GM21825 (cell line): ENCODE data around the gene KDM5B.

ENCODE experiments used
- ATAC-seq: cut with Tn5 transposase; IDR thresholded peaks from one replicate; pipeline ENCODE4 v1.9.1; 2021; ENCODE audit warnings: mild to moderate bottlenecking, moderate library complexity; ENCODE audit not compliant: unreplicated experiment

The KDM5B gene

DNA sequence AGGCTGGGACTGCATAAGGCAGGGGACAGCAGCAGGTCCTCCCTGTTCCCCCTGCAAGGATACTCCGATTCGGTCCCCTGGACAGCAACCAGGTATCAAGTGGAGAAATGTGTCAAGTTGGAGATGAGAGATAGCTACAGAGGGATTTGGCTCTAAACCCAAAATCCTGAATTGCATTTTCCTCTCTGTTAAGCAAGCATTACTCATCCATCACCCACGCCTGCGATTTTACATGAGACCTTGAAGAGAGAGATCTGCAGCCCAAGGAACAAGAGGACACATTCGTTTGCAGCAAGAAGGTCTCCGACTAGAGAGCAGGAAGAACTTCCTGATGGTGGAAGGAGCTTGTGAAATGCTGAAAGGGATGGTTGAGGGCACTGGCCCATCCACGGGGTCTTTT is 119.8 kb downstream of the KDM5B start:
- ATAC-seq: no peak

DNA sequence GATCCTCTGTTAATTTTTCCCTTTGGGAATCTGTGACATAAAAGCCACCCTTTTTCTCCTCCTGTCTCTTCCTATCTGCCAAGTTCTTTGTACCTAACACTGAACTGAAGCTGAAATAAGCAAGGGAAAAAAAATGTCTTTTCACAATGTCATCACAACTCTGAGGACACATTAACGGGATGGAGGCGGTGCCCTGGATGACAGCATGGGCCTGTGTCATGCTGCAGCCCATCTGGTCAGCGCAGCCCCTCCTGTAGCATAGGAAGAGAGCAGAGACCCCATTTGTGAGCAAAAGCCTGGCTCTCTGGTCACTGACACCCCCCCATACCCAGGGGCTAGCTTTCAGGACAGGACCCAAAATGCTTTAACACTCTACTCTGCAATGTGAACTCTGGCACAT is 120.4 kb downstream of the KDM5B start:
- no peak for ATAC-seq

DNA sequence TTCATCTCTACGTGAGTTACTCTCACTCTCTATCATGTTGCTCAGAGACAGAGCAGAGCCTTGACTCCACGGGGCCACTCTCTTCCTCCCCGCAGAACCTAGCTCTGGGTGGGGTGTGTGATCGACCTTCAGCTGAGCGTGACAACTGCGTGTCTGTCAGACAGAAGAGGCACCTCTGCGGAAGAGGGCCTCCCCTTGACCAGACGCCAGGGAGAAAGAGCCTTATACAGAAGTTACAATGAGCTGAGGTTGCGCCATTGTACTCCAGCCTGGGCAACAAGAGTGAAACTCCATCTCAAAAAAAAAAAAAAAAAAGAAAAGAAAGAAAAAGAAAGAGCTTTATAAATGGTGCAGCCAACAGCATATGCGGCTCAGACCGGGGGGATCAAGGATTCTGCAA is 120.9 kb downstream of the KDM5B start:
- no peak for ATAC-seq

DNA sequence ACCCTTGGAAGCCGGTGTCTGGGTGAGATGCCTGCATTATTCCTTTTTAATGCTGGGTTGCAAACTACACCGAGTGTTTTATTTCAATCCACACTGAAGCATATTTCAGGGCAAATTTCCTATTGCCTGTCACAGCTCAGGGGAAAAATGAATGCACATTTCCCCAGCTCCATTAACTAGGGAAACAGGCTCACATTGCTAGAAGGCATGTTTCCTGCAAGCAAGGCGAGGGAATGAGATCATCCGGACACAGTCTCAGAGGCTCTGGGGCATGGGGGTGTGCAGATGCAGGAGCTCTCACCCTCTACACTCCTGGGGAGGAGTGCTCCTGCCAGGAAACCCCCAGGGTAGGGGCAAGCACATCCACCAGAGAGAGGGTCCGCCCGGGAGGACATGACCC is 122.6 kb downstream of the KDM5B start:
- no peak for ATAC-seq

DNA sequence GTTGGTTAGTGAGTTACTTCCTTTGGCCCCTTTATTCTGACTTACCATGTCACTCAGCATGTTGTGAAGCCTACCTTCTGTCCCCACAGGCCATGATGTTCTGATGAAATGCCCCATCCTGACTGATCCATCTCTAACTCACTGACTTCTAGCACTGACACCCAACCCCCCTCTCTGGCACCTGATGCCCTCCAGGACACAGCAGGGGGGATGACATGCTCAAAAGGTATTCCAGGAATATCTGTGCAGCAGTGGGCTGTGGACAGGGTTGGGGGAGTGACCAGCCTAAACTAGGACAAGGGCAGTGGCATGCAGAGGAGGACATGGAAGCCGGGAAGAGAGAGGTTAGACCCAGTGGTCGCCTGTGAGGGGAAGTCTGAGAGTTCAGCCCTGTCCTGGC is 123.5 kb downstream of the KDM5B start:
- no peak for ATAC-seq

DNA sequence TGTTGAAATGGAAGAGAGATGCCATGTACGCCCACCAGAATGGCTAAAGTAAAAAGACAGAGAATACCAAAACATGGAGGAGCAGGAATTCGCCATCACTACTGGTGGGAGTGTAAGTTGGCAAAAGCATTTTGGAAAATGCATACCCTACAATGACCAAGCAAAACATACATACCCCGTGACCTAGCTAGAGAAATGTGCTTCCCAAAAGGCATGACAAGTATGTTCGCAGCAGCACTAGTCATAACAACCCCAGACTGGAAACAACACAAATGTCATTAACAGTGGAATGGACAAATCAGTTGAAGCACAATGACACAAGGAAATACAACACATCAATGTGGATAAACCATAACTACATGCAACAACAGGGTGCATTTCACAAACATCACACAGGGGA is 125.2 kb downstream of the KDM5B start:
- ATAC-seq: no peak

DNA sequence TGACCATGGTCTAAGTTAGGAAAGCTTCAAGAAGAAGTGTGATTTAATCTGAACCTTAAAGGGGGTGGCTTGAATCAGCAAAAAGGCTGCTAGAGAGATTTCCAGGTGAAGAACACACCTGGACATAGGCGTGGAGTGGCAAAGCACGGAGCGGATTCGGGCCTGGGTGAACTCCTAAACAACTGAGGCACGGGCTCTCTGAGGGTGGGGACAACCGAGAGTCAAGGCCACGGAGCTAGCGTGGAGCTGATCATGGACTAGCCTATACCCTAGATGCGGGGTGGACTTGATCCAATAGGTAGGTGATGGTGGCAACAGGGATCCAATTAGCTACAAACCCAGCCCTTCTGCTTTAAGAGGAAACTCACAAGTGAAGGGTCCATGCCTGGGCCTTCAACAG is 125.7 kb downstream of the KDM5B start:
- no peak for ATAC-seq

DNA sequence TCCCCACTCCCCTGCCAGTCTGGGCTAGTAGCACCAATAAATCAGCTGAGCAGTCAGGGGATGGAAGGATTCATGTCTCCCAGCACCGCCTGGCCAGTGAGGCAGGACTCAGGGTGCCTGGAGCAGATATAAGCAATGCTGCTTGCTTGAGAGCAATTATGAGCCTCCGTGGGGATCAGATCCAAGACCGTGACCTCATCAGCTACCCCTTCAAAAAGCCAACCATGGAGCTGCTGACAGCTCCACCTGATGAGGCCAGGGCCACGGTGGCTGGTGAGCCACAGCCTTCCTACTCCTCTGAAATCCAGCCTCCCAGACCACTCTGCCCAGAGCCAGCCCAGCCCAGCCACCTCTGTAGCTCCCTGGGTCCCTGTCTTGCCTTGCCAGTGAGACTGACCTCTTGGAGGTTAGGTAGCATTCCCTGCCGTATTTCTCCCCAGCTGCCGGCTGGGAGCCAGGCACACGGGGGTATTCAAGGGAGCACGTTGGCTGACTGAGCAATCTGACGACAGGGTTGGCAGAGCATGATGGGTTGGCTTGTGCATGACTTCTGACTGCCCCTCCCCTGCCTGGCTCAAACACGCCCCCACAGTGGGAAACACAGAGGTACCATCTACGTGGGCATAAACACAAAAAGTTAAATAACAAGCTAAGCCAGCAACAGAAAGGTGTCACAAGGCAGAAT is 126.3 kb downstream of the KDM5B start:
- ATAC-seq: no peak

DNA sequence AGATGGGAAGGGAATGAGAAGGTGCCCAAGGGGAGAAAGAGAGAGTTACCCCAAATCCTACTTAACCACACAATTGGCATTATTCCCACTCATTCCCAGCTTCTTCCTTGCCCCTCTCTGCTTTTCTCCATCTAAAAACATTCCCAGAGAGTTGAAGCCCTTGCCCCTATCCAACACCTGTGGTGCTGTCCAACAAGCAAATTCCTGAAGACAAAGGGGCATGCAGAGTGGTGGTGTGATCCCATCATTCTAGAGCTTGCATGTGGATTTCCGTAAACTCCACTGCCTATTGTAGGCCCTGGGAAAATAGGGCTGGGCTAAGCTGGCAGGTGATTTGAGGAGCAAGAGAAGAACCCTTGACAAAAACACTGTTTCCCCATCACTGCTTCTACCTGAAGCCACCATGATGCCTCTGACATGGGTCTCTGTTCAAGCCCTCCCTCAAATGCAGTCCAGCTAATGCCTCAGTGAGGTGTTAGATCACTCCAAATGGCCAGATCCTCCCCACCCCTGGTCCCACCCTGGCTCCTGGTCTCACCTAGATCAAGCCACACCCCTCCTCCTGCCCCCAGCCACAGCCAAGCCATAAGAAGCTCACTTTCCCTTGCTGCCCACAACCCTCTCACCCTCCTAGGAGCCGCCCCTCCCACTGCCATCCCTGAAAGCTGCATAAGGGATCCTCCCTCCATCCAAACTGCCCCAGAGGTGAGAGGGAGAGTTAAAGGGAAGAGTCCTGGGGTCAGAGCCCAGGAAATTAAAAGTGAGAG is 127.5 kb downstream of the KDM5B start:
- ATAC-seq: no peak

DNA sequence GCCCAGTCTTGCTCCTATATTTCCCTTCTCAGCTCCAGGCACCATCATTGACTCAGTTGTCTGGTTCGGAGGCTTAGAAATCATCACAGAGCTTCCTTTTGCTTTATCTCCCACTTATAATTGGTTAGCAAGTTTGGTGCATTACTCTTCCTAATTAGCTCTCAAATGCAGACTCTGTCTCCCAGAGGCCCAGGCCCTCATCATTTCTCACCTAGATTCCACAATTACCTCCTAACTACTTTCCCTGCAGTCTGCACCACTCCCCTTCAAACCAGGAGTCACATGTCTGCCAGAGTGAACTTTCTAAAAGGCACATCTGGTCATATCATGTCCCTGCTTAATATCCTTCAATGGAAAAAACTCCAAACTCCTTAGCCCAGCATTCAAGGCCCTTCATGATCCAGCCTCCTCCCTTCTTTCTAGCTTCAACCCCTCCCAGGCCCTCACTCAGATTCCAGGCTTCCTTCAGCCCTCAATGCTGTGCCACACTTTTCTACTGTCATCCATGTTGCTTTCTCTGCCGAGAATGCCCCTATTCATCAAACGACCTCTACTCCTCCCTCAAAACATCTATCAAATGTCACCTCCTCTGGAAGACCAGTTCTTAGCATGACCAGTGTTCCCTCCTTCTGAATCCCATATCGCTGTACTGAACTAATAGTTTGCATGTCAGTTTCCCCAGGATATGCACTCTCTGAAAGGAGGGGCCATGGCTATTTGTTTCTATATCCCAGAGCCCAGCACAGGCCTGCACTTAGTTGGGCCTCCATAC is 128.6 kb downstream of the KDM5B start:
- no peak for ATAC-seq

DNA sequence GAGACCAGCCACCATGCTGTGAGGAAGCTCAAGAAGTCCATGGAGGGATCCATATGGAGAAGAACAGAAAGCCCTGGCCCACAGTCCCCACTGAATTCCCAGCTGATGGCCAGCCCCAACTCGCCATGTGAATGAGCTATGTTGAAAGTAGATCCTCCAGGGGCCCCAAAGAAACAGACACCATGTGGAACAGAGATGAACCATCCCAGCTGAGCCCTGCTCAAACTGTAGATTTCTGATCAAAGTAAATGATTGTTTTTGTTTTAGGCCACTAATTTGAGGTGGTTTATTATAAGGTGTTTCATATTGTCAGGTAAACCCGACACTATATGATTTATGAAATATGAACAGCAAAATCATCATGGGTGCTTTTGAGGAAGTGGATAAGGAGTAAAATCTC is 130.8 kb downstream of the KDM5B start:
- ATAC-seq: no peak
